OCI-LY7 (cell line): Measurements from ENCODE around the gene MYO1B. TPM values are rescaled to one million over a fixed set of nuclear protein-coding genes. Genes with fewer than 3 reads are reported as not detected.

Experiments used
- BruUV-seq: library from RNA; stranded (reverse); fragments of 400-500 nt; replicated peaks from 2 replicates; lab custom pipeline; 2021; lab: Mats Ljungman, UMichigan
- CTCF ChIA-PET: fragments of 300-600 bp; sonication (Branson Sonifier 250); formaldehyde crosslinking; loops from one replicate; lab custom pipeline; 2022; ENCODE audit warnings: antibody characterized with exemption; ENCODE audit not compliant: unreplicated experiment; lab: Charles Lee
- POLR2A ChIA-PET: fragments of 300-600 bp; sonication (Branson Sonifier 250); formaldehyde crosslinking; loops from one replicate; lab custom pipeline; 2022; ENCODE audit warnings: antibody characterized with exemption; lab: Charles Lee
- DNase-seq: peaks from one replicate; pipeline ENCODE4 v3.0.0-alpha.2; 2015; ENCODE audit warnings: low spot score
- H2AFZ ChIP-seq: fragments of 200-600 bp; sonication (generic), shearing (Covaris generic); 2 replicates; pipeline ENCODE4 v1.6.1; 2014; ENCODE audit warnings: mild to moderate bottlenecking, antibody characterized with exemption, low read length, moderate library complexity
- H3K27ac ChIP-seq: fragments of 200-600 bp; sonication (generic); 2 replicates; pipeline ENCODE4 v1.5.1; 2014; ENCODE audit warnings: mixed run types, low read depth, mild to moderate bottlenecking, moderate library complexity, low read length, inconsistent platforms; ENCODE audit not compliant: poor library complexity, severe bottlenecking
- H3K36me3 ChIP-seq: fragments of 200-600 bp; sonication (generic); 2 replicates; pipeline ENCODE4 v1.6.1; 2014; ENCODE audit warnings: mild to moderate bottlenecking, antibody characterized with exemption, low read length, moderate library complexity, mixed read lengths; ENCODE audit not compliant: insufficient read depth
- H3K4me1 ChIP-seq: fragments of 200-600 bp; sonication (generic); 2 replicates; pipeline ENCODE4 v1.5.1; 2014; ENCODE audit warnings: mild to moderate bottlenecking, low read length; ENCODE audit not compliant: insufficient read depth, poor library complexity, severe bottlenecking
- H3K4me2 ChIP-seq: fragments of 200-600 bp; sonication (generic); 2 replicates; pipeline ENCODE4 v1.6.1; 2014; ENCODE audit warnings: mild to moderate bottlenecking, low read length
- H3K4me3 ChIP-seq: fragments of 200-600 bp; sonication (generic); 2 replicates; pipeline ENCODE4 v1.5.1; 2014; ENCODE audit warnings: mild to moderate bottlenecking, low read depth, low read length; ENCODE audit not compliant: poor library complexity, severe bottlenecking
- H3K79me2 ChIP-seq: fragments of 200-600 bp; sonication (generic); 2 replicates; pipeline ENCODE4 v1.6.1; 2016; ENCODE audit warnings: low read depth, mild to moderate bottlenecking, low read length, moderate library complexity, mixed read lengths; ENCODE audit not compliant: insufficient read depth
- H3K9me2 ChIP-seq: fragments of 200-600 bp; sonication (generic); 2 replicates; pipeline ENCODE4 v1.6.1; 2016; ENCODE audit warnings: mild to moderate bottlenecking, low read length, mixed read lengths; ENCODE audit not compliant: insufficient read depth
- H3K9me3 ChIP-seq: fragments of 200-600 bp; sonication (generic); 2 replicates; pipeline ENCODE4 v1.6.1; 2014; ENCODE audit warnings: mild to moderate bottlenecking, mixed run types, low read length, mixed read lengths
- H4K20me1 ChIP-seq: fragments of 200-600 bp; sonication (generic); 2 replicates; pipeline ENCODE4 v1.6.1; 2014; ENCODE audit warnings: mild to moderate bottlenecking, antibody characterized with exemption, low read length, moderate library complexity, mixed read lengths; ENCODE audit not compliant: insufficient read depth
- EZH2phosphoT487 ChIP-seq: fragments of 200-600 bp; sonication (generic); IDR thresholded peaks from 2 replicates; pipeline ENCODE4 v1.6.1; 2018; ENCODE audit warnings: low read depth, borderline replicate concordance, mild to moderate bottlenecking, mixed run types, antibody characterized with exemption, low read length, moderate library complexity, mixed read lengths
- intact Hi-C: fragments of 100-400 bp; cut with micrococcal nuclease; formaldehyde crosslinking; loops from one replicate; pipeline ENCODE4 v1.10.0; 2022; ENCODE audit not compliant: unreplicated experiment
- total RNA-seq, 2 experiments: library from RNA; depleted of rRNA in 1 of 2; stranded (reverse); fragments of >200 nt in 1 of 2; shearing (Covaris generic) in 1 of 2; gene quantifications; 2 replicates each; pipeline ENCODE4 v1.2.3, GENCODE V29; 2014 to 2022
- TF ChIP-seq, protein P1 (sequence below): fragments of 200-600 bp; sonication (generic); conservative IDR thresholded peaks from 2 replicates; pipeline ENCODE4 v1.5.1; 2014; ENCODE audit warnings: mild to moderate bottlenecking, antibody characterized with exemption, low read length, moderate library complexity, mixed read lengths

Gene MYO1B
- total RNA-seq, 2 experiments from 2014 or later, result not detected

DNA sequence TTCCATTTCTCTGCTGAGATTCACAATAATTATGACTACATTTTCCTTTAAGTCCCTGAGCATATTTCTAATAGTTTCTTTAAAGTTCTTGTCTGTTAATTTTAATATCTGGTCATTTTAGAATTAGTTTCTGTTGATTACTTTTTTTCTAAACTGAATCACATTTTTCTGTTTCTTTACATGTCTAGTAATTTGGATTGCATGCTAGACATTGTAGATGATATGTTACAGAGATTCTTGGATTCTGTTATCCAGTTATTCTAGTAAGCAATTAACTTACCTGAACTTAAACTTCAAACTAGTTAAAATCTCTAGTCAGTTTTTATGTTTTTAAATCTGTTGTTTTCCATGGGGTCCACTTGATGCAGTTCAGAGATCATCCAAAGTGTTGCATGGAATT is 214.0 kb downstream of the MYO1B start:
- H3K4me2 ChIP-seq, result no peak overlapping the region
- no peaks in the 10 kb centered on the region for H4K20me1 ChIP-seq
- ChIA-PET POLR2A (no interaction called here), CTCF (no interaction called here)
- no peaks in the 10 kb centered on the region for H3K9me3 ChIP-seq
- H2AFZ ChIP-seq, result no peak overlapping the region
- BruUV-seq, result no TSS peak
- intact Hi-C loops, result no loop called here
- H3K4me1 ChIP-seq, result no peaks in the 10 kb centered on the region
- no peak for DNase-seq
- no peak overlapping the region for H3K27ac ChIP-seq
- TF ChIP-seq, protein P1, sequence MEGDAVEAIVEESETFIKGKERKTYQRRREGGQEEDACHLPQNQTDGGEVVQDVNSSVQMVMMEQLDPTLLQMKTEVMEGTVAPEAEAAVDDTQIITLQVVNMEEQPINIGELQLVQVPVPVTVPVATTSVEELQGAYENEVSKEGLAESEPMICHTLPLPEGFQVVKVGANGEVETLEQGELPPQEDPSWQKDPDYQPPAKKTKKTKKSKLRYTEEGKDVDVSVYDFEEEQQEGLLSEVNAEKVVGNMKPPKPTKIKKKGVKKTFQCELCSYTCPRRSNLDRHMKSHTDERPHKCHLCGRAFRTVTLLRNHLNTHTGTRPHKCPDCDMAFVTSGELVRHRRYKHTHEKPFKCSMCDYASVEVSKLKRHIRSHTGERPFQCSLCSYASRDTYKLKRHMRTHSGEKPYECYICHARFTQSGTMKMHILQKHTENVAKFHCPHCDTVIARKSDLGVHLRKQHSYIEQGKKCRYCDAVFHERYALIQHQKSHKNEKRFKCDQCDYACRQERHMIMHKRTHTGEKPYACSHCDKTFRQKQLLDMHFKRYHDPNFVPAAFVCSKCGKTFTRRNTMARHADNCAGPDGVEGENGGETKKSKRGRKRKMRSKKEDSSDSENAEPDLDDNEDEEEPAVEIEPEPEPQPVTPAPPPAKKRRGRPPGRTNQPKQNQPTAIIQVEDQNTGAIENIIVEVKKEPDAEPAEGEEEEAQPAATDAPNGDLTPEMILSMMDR, result no peak
- TF ChIP-seq EZH2phosphoT487, result no peak
- no peaks in the 10 kb centered on the region for H3K36me3 ChIP-seq
- H3K9me2 ChIP-seq, result no peaks in the 10 kb centered on the region
- no peaks in the 10 kb centered on the region for H3K79me2 ChIP-seq
- no peak overlapping the region for H3K4me3 ChIP-seq

GRCh38 chr2:191462370-191462769 is 217.2 kb downstream of the MYO1B start:
- Histone ChIP-seq H3K4me2 (no peak overlapping the region), H3K4me1 (no peaks in the 10 kb centered on the region), H3K9me3 (no peaks in the 10 kb centered on the region), H3K79me2 (no peaks in the 10 kb centered on the region), H3K36me3 (no peaks in the 10 kb centered on the region), H3K27ac (no peak overlapping the region), H2AFZ (no peak overlapping the region), H3K9me2 (no peaks in the 10 kb centered on the region), H3K4me3 (no peak overlapping the region), H4K20me1 (no peaks in the 10 kb centered on the region)
- POLR2A ChIA-PET, result no interaction called here
- intact Hi-C loops, result no loop called here
- CTCF ChIA-PET, result no interaction called here
- BruUV-seq, result no TSS peak
- TF ChIP-seq, protein P1, result no peak
- TF ChIP-seq EZH2phosphoT487, result no peak
- DNase-seq, result no peak

DNA sequence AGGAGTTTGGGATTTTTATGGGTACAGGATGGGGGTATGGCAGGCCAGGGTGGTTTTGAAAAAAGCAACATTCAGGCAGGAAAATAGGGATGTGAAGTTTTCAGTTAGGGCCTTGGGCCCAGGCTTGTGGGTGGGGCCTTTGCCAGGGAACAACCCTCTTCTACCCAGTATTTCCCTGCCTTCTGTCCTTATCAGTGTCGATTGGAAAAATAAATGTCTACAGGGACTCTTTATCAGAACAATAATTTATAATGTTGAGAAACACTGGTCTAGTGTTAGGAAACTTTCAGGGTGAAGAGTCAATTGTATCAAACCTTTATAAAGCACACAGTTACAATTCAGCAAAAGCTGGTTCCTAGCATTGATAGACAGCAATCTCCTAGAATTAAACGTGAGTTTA is 218.6 kb downstream of the MYO1B start:
- intact Hi-C loops, result no loop called here
- CTCF ChIA-PET, result no interaction called here
- Histone ChIP-seq H4K20me1 (no peaks in the 10 kb centered on the region), H3K4me3 (no peak overlapping the region), H3K27ac (no peak overlapping the region), H3K4me1 (no peaks in the 10 kb centered on the region), H3K4me2 (no peak overlapping the region), H3K36me3 (no peaks in the 10 kb centered on the region), H3K9me3 (no peaks in the 10 kb centered on the region), H3K79me2 (no peaks in the 10 kb centered on the region), H3K9me2 (no peaks in the 10 kb centered on the region), H2AFZ (no peak overlapping the region)
- TF ChIP-seq, protein P1, result no peak
- TF ChIP-seq EZH2phosphoT487, result no peak
- BruUV-seq, result no TSS peak
- DNase-seq, result no peak
- POLR2A ChIA-PET, result no interaction called here
